H1 (cell line): Measurements from ENCODE around the gene CD46.

ENCODE experiments used
- POLR2A ChIP-seq, 2 experiments: IDR thresholded peaks; 1 replicate in 1 of 2; 2 replicates in 1 of 2; pipeline ENCODE4 v1.6.1; 2011; ENCODE audit warnings: low read depth in 2 of 2, low read length in 2 of 2, mild to moderate bottlenecking in 2 of 2; ENCODE audit errors: control extremely low read depth in 1 of 2
- TF ChIP-seq, protein P1 (sequence below), 3 experiments: IDR thresholded peaks; 1 replicate in 2 of 3; 2 replicates in 1 of 3; pipeline versions ENCODE4 v1.5.1 to v1.6.1; 2011; ENCODE audit warnings: low read length in 3 of 3, mild to moderate bottlenecking in 3 of 3, inconsistent platforms in 2 of 3, low read depth in 1 of 3, moderate library complexity in 1 of 3; ENCODE audit not compliant: insufficient read depth in 1 of 3; ENCODE audit errors: control extremely low read depth in 1 of 3

DNA sequence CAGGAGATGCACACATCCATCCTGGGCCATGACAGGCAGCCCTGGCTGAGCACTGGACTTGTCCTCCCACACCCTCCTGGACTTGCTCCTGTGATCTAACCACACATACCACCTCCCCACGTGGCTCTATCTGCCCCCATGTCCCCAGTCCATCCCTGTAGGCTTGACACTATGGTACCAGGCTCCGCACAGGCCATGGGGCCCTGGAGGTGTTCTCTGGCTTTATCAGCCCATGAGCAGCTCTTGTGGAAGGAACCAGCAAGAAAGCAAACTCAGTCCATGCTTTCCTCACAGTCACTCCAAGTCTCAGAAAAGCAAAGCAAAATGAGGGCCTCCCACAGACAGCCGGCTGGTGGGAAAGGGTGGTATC, 61.6 kb downstream of the CD46 start:
- TF ChIP-seq, protein P1, sequence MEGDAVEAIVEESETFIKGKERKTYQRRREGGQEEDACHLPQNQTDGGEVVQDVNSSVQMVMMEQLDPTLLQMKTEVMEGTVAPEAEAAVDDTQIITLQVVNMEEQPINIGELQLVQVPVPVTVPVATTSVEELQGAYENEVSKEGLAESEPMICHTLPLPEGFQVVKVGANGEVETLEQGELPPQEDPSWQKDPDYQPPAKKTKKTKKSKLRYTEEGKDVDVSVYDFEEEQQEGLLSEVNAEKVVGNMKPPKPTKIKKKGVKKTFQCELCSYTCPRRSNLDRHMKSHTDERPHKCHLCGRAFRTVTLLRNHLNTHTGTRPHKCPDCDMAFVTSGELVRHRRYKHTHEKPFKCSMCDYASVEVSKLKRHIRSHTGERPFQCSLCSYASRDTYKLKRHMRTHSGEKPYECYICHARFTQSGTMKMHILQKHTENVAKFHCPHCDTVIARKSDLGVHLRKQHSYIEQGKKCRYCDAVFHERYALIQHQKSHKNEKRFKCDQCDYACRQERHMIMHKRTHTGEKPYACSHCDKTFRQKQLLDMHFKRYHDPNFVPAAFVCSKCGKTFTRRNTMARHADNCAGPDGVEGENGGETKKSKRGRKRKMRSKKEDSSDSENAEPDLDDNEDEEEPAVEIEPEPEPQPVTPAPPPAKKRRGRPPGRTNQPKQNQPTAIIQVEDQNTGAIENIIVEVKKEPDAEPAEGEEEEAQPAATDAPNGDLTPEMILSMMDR (IDR thresholded peaks at IDR 0.05; ENCODE audit: control extremely low read depth in 1 of 3, insufficient read depth in 1 of 3, low read depth in 1 of 3, low read length in 3 of 3): no peak
- TF ChIP-seq POLR2A (IDR thresholded peaks at IDR 0.05; ENCODE audit: control extremely low read depth in 1 of 2, low read depth in 2 of 2, low read length in 2 of 2): no peak
